ENCODE results near the gene TERF2IP.

TERF2IP gene

GRCh38 chr16:75635036-75635435, 12.5 kb upstream of the TERF2IP start:
- DNase-seq (ENCODE audit: low read depth in 1 of 2, low spot score in 1 of 2), result no peak

- DNase-seq (ENCODE audit: low read depth in 1 of 2, low spot score in 1 of 2), result no peak
Observed at GRCh38 chr16:75640598-75640997, 7.0 kb upstream of the TERF2IP start.

- no peak for DNase-seq (ENCODE audit: low read depth in 1 of 2, low spot score in 1 of 2)
Observed at GRCh38 chr16:75644240-75645012, 3.1 kb upstream of the TERF2IP start.

GRCh38 chr16:75647112-75647491, 471 bp upstream of the TERF2IP start:
- no peak for DNase-seq (ENCODE audit: low read depth in 1 of 2, low spot score in 1 of 2)

GRCh38 chr16:75648265-75649076, 898 bp downstream of the TERF2IP start:
- peak; percentile 68 to 78 for DNase-seq (ENCODE audit: low read depth in 1 of 2, low spot score in 1 of 2)

GRCh38 chr16:75653922-75654321, 6.3 kb downstream of the TERF2IP start:
- no peak for DNase-seq (ENCODE audit: low read depth in 1 of 2, low spot score in 1 of 2)

GRCh38 chr16:75658175-75658574, 10.6 kb downstream of the TERF2IP start:
- DNase-seq (ENCODE audit: low read depth in 1 of 2, low spot score in 1 of 2), result no peak

- DNase-seq (ENCODE audit: low read depth in 1 of 2, low spot score in 1 of 2), result no peak
Observed at GRCh38 chr16:75660321-75660720, 12.7 kb downstream of the TERF2IP start.

GRCh38 chr16:75660726-75661302, 13.2 kb downstream of the TERF2IP start:
- no peak for DNase-seq (ENCODE audit: low read depth in 1 of 2, low spot score in 1 of 2)

GRCh38 chr16:75667503-75667902, 19.9 kb downstream of the TERF2IP start:
- DNase-seq (ENCODE audit: low read depth in 1 of 2, low spot score in 1 of 2), result no peak

- DNase-seq (ENCODE audit: low read depth in 1 of 2, low spot score in 1 of 2), result no peak
Observed at GRCh38 chr16:75676909-75677308, 29.3 kb downstream of the TERF2IP start, which contains the start of gene CPHXL2. Gene CPHXL2, minus strand, starts transcription at chr16:75677009. Its CDS starts 10 bp downstream, at chr16:75676999.

- DNase-seq (ENCODE audit: low read depth in 1 of 2, low spot score in 1 of 2), result no peak
Observed at GRCh38 chr16:75679366-75679765, 31.8 kb downstream of the TERF2IP start.

- DNase-seq (ENCODE audit: low read depth in 1 of 2, low spot score in 1 of 2), result no peak
Observed at GRCh38 chr16:75682308-75682707, 34.7 kb downstream of the TERF2IP start.

GRCh38 chr16:75687361-75687760, 39.8 kb downstream of the TERF2IP start:
- DNase-seq (ENCODE audit: low read depth in 1 of 2, low spot score in 1 of 2), result no peak

- DNase-seq (ENCODE audit: low read depth in 1 of 2, low spot score in 1 of 2), result no peak
Observed at GRCh38 chr16:75695708-75696107, 48.1 kb downstream of the TERF2IP start.

- DNase-seq (ENCODE audit: low read depth in 1 of 2, low spot score in 1 of 2), result no peak
Observed at GRCh38 chr16:75697571-75697970, 50.0 kb downstream of the TERF2IP start.

GRCh38 chr16:75701361-75701760, 53.8 kb downstream of the TERF2IP start, which contains the start of gene DUXB:
Gene DUXB, minus strand, starts transcription at chr16:75701461. Its CDS starts 43 bp downstream, at chr16:75701418.
- DNase-seq (ENCODE audit: low read depth in 1 of 2, low spot score in 1 of 2), result no peak

GRCh38 chr16:75702242-75702641, 54.7 kb downstream of the TERF2IP start:
- no peak for DNase-seq (ENCODE audit: low read depth in 1 of 2, low spot score in 1 of 2)

GRCh38 chr16:75703306-75703705, 55.7 kb downstream of the TERF2IP start:
- DNase-seq (ENCODE audit: low read depth in 1 of 2, low spot score in 1 of 2), result no peak
